ENCODE measurements around the gene AACS. TPM values are rescaled to one million over a fixed set of nuclear protein-coding genes. Genes with fewer than 3 reads are reported as not detected.
"Not testable (repeated sequence)": the region's sequence is repeated elsewhere in the genome, so short reads cannot be mapped to it uniquely, and the experiment has no call there.

Gene AACS
- total and polyA plus RNA-seq, 9 donors, result 7.5 to 37.8 (median 14.2) TPM

DNA sequence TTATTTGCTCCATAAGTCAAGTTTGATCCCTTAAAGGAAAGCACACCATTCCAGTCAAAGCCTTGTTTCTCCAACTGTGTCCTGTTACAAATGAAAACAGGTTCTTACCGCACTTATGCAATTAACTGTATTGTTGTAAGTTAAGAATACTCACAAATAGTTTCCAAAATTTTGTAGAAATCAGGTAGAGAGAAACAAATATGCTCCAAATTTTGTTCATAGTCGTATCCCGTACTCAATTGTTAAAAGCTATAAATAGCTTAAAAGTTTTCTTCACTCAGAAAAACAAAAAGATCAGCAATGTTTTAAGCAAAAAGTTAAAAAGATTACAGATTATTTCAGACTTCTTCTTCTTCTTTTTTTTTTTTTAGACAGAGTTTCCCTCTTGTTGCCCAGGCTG is 4.0 kb upstream of the AACS start:
- Histone ChIP-seq H3K9me3 (no peaks in the 10 kb centered on the region), H3K4me3 (no peak overlapping the region), H3K4me1 (ENCODE audit: insufficient read depth) (peaks cover 2% of the 10 kb centered on the region), H3K27ac (no peak overlapping the region), H3K36me3 (no peaks in the 10 kb centered on the region), H3K27me3 (no peaks in the 10 kb centered on the region)
- intact Hi-C loops (cut with DNase I), result no loop called here
- TF ChIP-seq, protein P1, sequence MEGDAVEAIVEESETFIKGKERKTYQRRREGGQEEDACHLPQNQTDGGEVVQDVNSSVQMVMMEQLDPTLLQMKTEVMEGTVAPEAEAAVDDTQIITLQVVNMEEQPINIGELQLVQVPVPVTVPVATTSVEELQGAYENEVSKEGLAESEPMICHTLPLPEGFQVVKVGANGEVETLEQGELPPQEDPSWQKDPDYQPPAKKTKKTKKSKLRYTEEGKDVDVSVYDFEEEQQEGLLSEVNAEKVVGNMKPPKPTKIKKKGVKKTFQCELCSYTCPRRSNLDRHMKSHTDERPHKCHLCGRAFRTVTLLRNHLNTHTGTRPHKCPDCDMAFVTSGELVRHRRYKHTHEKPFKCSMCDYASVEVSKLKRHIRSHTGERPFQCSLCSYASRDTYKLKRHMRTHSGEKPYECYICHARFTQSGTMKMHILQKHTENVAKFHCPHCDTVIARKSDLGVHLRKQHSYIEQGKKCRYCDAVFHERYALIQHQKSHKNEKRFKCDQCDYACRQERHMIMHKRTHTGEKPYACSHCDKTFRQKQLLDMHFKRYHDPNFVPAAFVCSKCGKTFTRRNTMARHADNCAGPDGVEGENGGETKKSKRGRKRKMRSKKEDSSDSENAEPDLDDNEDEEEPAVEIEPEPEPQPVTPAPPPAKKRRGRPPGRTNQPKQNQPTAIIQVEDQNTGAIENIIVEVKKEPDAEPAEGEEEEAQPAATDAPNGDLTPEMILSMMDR (IDR thresholded peaks at IDR 0.05), result no peak
- 91 to 93% (median 91%) methylated on average over 3 of the region's 3 CpGs for WGBS, 3 donors
- no peak for DNase-seq

DNA sequence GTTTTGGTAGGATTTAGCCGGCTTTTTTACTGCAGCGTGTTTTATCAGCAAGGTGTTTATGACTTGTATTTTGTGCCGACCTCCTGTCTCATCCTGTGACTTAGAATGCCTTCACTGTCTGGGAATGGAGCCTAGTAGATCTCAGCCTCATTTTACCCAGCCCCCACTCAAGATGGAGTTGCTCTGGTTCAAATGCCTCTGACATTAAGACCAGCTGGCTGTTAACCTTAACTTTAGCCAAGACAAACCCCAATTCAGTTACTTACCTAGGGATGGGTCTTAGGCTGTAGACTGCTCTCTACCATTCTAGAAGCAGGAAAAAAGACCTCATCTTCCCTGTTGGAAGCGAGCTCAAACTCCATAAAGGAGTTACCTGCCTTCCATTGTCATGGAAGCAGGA is 1.7 kb upstream of the AACS start:
- H3K27me3 ChIP-seq; H3K4me3 ChIP-seq; H3K9me3 ChIP-seq; intact Hi-C loops (cut with DNase I); H3K4me1 ChIP-seq (ENCODE audit: insufficient read depth); DNase-seq; H3K27ac ChIP-seq; H3K36me3 ChIP-seq: not testable (repeated sequence)
- 69 to 81% (median 72%) methylated on average over 4 of the region's 4 CpGs for WGBS, 3 donors

DNA sequence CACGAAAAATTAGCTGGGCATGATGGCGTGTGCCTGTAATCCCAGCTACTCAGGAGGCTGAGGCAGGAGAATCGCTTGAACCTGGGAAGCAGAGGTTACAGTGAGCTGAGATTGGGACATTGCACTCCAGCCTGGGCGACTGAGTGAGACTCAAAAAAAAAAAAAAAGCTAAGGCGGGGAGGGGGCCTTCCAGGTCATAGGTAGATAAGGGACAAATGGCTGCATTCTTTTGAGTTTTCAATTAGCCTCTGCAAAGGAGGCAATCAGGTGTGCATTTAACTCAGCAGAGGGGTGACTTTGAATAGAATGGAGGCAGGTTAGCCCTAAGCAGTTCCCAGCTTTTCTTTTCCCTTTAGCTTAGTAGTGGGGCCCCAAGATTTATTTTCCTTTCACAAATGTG is 743 bp upstream of the AACS start:
- Histone ChIP-seq H3K4me3 (peak overlapping the region; percentile 70), H3K4me1 (ENCODE audit: insufficient read depth) (peaks cover 2% of the 10 kb centered on the region), H3K27ac (no peak overlapping the region), H3K36me3 (no peaks in the 10 kb centered on the region), H3K27me3 (no peaks in the 10 kb centered on the region), H3K9me3 (no peaks in the 10 kb centered on the region)
- TF ChIP-seq, protein P1 (IDR thresholded peaks at IDR 0.05), result no peak
- no peak for TF ChIP-seq POLR2A (IDR thresholded peaks at IDR 0.05)
- no peak for TF ChIP-seq EP300 (IDR thresholded peaks at IDR 0.05)
- intact Hi-C loops (cut with DNase I), result no loop called here
- 51 to 54% (median 53%) methylated on average over 5 of the region's 5 CpGs for WGBS, 3 donors
- DNase-seq, result no peak

DNA sequence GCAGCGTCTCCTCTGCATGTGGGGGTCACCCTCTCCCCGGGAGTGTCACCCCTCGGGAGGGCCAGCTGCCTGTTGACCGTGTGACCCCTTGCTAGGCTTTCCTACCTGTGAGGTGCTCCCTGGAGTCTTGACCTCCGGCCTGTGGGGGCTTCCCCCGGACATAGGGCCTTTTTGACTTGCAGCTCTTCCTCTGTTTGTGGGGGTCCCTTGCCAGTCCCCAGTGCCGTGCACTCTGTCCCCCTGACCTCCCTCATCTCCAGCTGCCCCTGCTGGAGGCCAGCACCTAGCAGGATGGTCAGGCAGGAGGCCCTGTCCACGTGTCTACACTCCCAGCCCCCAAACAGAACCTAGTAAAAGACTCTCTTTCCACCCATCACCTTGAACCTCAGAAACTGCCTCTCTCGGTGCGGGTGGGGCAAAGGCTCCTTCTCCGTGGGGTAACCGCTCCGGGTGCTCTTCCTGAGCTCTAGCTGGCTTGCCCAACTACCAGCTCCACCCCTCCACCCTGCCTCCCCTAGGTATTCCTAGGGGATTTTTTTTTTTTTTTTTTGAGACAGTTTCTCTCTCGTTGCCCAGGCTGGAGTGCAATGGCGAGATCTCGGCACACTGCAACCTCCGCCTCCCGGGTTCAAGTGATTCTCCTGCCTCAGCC is 810 bp downstream of the AACS start:
- Histone ChIP-seq H3K36me3 (no peaks in the 10 kb centered on the region), H3K4me1 (ENCODE audit: insufficient read depth) (peaks cover 2% of the 10 kb centered on the region), H3K4me3 (peak overlapping the region; percentile 70), H3K27ac (no peak overlapping the region), H3K27me3 (no peaks in the 10 kb centered on the region), H3K9me3 (no peaks in the 10 kb centered on the region)
- TF ChIP-seq EP300 (IDR thresholded peaks at IDR 0.05) (no peak), POLR2A (IDR thresholded peaks at IDR 0.05) (no peak)
- TF ChIP-seq, protein P1 (IDR thresholded peaks at IDR 0.05), result no peak
- WGBS, 3 donors, result 43 to 47% (median 46%) methylated on average over 18 of the region's 18 CpGs
- intact Hi-C loops (cut with DNase I), result no loop called here
- DNase-seq, result peak in 1 of 5 donors; percentile 40

DNA sequence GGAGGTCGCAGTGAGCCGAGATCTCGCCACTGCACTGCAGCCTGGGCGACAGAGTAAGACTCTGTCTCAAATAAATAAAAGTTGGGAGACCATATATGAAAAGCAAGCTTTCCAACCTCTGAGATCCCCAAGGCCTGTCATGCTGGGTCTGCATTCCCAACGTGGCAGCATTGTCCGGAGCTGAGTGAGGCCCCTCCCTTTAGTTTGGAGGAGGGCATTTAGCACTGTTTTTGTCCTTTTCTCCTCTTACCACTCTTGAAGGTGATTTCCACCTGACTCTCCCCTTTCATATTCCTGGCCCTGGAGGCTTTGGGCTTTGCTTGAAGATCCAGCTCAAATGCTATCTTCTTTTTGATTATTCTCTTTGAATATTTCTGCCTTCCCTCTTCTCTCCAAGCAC is 3.2 kb downstream of the AACS start:
- intact Hi-C loops (cut with DNase I), result no loop called here
- WGBS, 3 donors, result 76 to 82% (median 79%) methylated on average over 6 of the region's 6 CpGs
- H3K4me3 ChIP-seq, result no peak overlapping the region

More for the DNA sequence above, 3.2 kb downstream of the AACS start:
- TF ChIP-seq EP300 (IDR thresholded peaks at IDR 0.05) (no peak), POLR2A (IDR thresholded peaks at IDR 0.05) (no peak)
- TF ChIP-seq, protein P1 (IDR thresholded peaks at IDR 0.05), result no peak
- Histone ChIP-seq H3K9me3 (no peaks in the 10 kb centered on the region), H3K4me1 (ENCODE audit: insufficient read depth) (peaks cover 2% of the 10 kb centered on the region), H3K27ac (no peak overlapping the region), H3K27me3 (no peaks in the 10 kb centered on the region), H3K36me3 (no peaks in the 10 kb centered on the region)
- no peak for DNase-seq
